CD4-positive, alpha-beta T cell treated with Interleukin-1 beta for 1 hour (primary cell): Measurements from ENCODE around the gene KLHL22.

ENCODE experiments used
- DNase-seq, 2 donors: peaks; one replicate each; pipeline ENCODE4 v3.0.0-alpha.2; 2020 to 2022

The KLHL22 gene

GRCh38 chr22:20442485-20443284 is 52.9 kb downstream of the KLHL22 start:
- DNase-seq: no peak

- no peak for DNase-seq
Observed at GRCh38 chr22:20441631-20442484, 53.7 kb downstream of the KLHL22 start.

GRCh38 chr22:20440637-20441591 is 54.7 kb downstream of the KLHL22 start:
- DNase-seq: no peak

- DNase-seq: no peak
Observed at GRCh38 chr22:20439928-20440575, 55.5 kb downstream of the KLHL22 start.

- no peak for DNase-seq
Observed at GRCh38 chr22:20439556-20439927, 56.1 kb downstream of the KLHL22 start.

- DNase-seq: no peak
Observed at GRCh38 chr22:20438678-20439492, 56.7 kb downstream of the KLHL22 start.

GRCh38 chr22:20438427-20438677 is 57.2 kb downstream of the KLHL22 start:
- no peak for DNase-seq

- DNase-seq: no peak
Observed at GRCh38 chr22:20437613-20438426, 57.8 kb downstream of the KLHL22 start, which contains the start of gene SCARF2. Gene SCARF2, minus strand, starts transcription at chr22:20437825. Its CDS starts 71 bp downstream, at chr22:20437754.

GRCh38 chr22:20436768-20437612 is 58.6 kb downstream of the KLHL22 start:
- DNase-seq: peak in 1 of 2 donors; percentile 6

GRCh38 chr22:20436307-20436767 is 59.3 kb downstream of the KLHL22 start:
- no peak for DNase-seq

GRCh38 chr22:20435436-20436306 is 59.9 kb downstream of the KLHL22 start:
- DNase-seq: no peak

GRCh38 chr22:20434773-20435172 is 60.8 kb downstream of the KLHL22 start:
- no peak for DNase-seq

GRCh38 chr22:20434264-20434751 is 61.3 kb downstream of the KLHL22 start:
- no peak for DNase-seq

- DNase-seq: no peak
Observed at GRCh38 chr22:20433686-20434241, 61.8 kb downstream of the KLHL22 start.

GRCh38 chr22:20433191-20433590 is 62.4 kb downstream of the KLHL22 start:
- no peak for DNase-seq

GRCh38 chr22:20432244-20432686 is 63.3 kb downstream of the KLHL22 start:
- DNase-seq: no peak

- DNase-seq: no peak
Observed at GRCh38 chr22:20431511-20432192, 63.9 kb downstream of the KLHL22 start.
